ENCODE data around the gene RFC5. TPM values are rescaled to one million over a fixed set of nuclear protein-coding genes. Genes with fewer than 3 reads are reported as not detected.

RFC5 gene
- total RNA-seq, 4 donors from 2014 or later: 4.9 to 8.7 (median 7.6) TPM; not detected in 1

- H3K4me1 ChIP-seq: no peaks in the 10 kb centered on the region
- H3K9me3 ChIP-seq: no peaks in the 10 kb centered on the region
- DNase-seq: no peak
- no peak overlapping the region for H3K4me3 ChIP-seq
- WGBS, 2 donors (ENCODE audit: low coverage in 1 of 2): 90 to 94% methylated on average over 5 to 11 of the region's 11 CpGs
- in situ Hi-C loops (cut with MboI; ENCODE audit: low pct_ligation_motif_present in 1 of 4, low pct_unique_long_range_greater_than_20kb in 1 of 4, low sequenced_read_pairs in 3 of 4) (loop anchor here in 1 of 4 donors (10.0 kb wide), 1 partner anchor 162 kb away; no protein-coding TSS in a partner anchor), intact Hi-C loops (cut with DNase I; ENCODE audit: low total_unique reads) (no loop called here)
- TF ChIP-seq POLR2A (IDR thresholded peaks at IDR 0.05) (no peak), EP300 (IDR thresholded peaks at IDR 0.05; ENCODE audit: low read depth) (no peak), CTCF (IDR thresholded peaks at IDR 0.05) (no peak), POLR2AphosphoS5 (IDR thresholded peaks at IDR 0.05) (no peak)
- no peak overlapping the region for H3K27ac ChIP-seq
- H3K36me3 ChIP-seq: peaks cover 0 to 73% (median 30%) of the 10 kb centered on the region in 4 donors
- no peaks in the 10 kb centered on the region for H3K27me3 ChIP-seq
Observed at GRCh38 chr12:118036672-118037411, 20.3 kb downstream of the RFC5 start.

DNA sequence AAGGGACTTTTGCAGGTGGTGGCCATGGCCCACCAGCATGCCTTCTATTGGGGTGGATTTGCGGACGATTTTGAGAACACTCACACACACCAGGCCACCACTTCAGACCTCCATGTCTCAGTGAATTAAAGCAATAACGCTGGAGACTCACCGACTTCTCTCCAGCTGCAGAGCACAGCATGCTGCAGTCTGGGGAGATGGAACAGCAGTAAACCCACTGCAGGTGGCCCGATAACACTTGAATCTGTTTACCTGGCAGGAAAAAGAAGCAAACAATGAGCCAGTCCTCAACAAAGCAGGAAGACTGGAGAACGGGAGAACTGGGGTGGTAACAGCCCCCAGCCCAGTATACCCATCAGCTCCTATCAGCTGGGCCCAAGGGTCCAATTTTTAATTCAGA, 21.6 kb downstream of the RFC5 start:
- H3K4me1 ChIP-seq: no peaks in the 10 kb centered on the region
- no peak for TF ChIP-seq POLR2AphosphoS5 (IDR thresholded peaks at IDR 0.05)
- TF ChIP-seq EP300 (IDR thresholded peaks at IDR 0.05; ENCODE audit: low read depth): no peak
- no peak for TF ChIP-seq POLR2A (IDR thresholded peaks at IDR 0.05)
- no peak for TF ChIP-seq CTCF (IDR thresholded peaks at IDR 0.05)
- H3K27ac ChIP-seq: no peak overlapping the region
- intact Hi-C loops (cut with DNase I; ENCODE audit: low total_unique reads) (no loop called here), in situ Hi-C loops (cut with MboI; ENCODE audit: low pct_ligation_motif_present in 1 of 4, low pct_unique_long_range_greater_than_20kb in 1 of 4, low sequenced_read_pairs in 3 of 4) (loop anchor here in 1 of 4 donors (10.0 kb wide), 1 partner anchor 163 kb away; no protein-coding TSS in a partner anchor)
- no peak for DNase-seq
- H3K9me3 ChIP-seq: no peaks in the 10 kb centered on the region
- peaks cover 0 to 76% (median 32%) of the 10 kb centered on the region in 4 donors for H3K36me3 ChIP-seq
- 83 to 89% methylated on average over 2 to 6 of the region's 6 CpGs for WGBS, 2 donors (ENCODE audit: low coverage in 1 of 2)
- no peak overlapping the region for H3K4me3 ChIP-seq
- H3K27me3 ChIP-seq: no peaks in the 10 kb centered on the region

DNA sequence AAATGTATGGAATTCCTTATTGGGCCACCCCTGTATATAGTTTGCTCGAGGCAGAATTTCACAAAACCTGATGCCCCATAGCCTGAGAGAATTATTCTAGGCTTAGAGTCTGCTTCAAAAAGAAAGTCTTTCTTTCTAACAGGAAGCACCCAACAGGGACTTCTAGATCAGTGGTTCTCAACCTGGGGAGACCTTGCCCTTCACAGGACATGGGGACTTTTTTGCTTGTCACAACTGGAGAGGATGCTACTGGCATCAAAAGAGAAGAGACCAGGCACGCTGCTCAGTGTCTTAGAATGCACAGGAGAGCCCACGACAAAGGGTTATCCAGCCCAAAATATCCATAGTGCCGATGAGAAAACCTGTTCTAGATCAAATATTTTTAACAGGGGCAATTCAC, 25.6 kb downstream of the RFC5 start:
- Histone ChIP-seq H3K36me3 (peaks cover 0 to 50% (median 19%) of the 10 kb centered on the region in 4 donors), H3K4me1 (no peaks in the 10 kb centered on the region), H3K4me3 (no peak overlapping the region), H3K9me3 (no peaks in the 10 kb centered on the region), H3K27me3 (no peaks in the 10 kb centered on the region), H3K27ac (no peak overlapping the region)
- TF ChIP-seq EP300 (IDR thresholded peaks at IDR 0.05; ENCODE audit: low read depth): no peak
- no peak for TF ChIP-seq POLR2A (IDR thresholded peaks at IDR 0.05)
- TF ChIP-seq CTCF (IDR thresholded peaks at IDR 0.05): no peak
- no peak for TF ChIP-seq POLR2AphosphoS5 (IDR thresholded peaks at IDR 0.05)
- 89 to 100% methylated on average over 1 to 4 of the region's 4 CpGs for WGBS, 2 donors (ENCODE audit: low coverage in 1 of 2)
- DNase-seq: no peak
- intact Hi-C loops (cut with DNase I; ENCODE audit: low total_unique reads) (no loop called here), in situ Hi-C loops (cut with MboI; ENCODE audit: low pct_ligation_motif_present in 1 of 4, low pct_unique_long_range_greater_than_20kb in 1 of 4, low sequenced_read_pairs in 3 of 4) (no loop called here)

- Histone ChIP-seq H3K27ac (no peak overlapping the region), H3K4me3 (no peak overlapping the region), H3K27me3 (no peaks in the 10 kb centered on the region), H3K36me3 (peaks cover 0 to 43% (median 14%) of the 10 kb centered on the region in 4 donors), H3K9me3 (no peaks in the 10 kb centered on the region), H3K4me1 (no peaks in the 10 kb centered on the region)
- TF ChIP-seq POLR2A (IDR thresholded peaks at IDR 0.05) (no peak), EP300 (IDR thresholded peaks at IDR 0.05; ENCODE audit: low read depth) (no peak), CTCF (IDR thresholded peaks at IDR 0.05) (no peak), POLR2AphosphoS5 (IDR thresholded peaks at IDR 0.05) (no peak)
- intact Hi-C loops (cut with DNase I; ENCODE audit: low total_unique reads): no loop called here
- 90% methylated on average over 2 of the region's 2 CpGs; no CpG with 5 or more reads in 1 of the 2 donors for WGBS, 2 donors (ENCODE audit: low coverage in 1 of 2)
- in situ Hi-C loops (cut with MboI; ENCODE audit: low pct_ligation_motif_present in 1 of 4, low pct_unique_long_range_greater_than_20kb in 1 of 4, low sequenced_read_pairs in 3 of 4): no loop called here
- no peak for DNase-seq
Observed at GRCh38 chr12:118044075-118044474, 27.6 kb downstream of the RFC5 start.
